Neural progenitor cell (in vitro differentiated cells): ENCODE measurements around the gene PLXNC1. TPM values are rescaled to one million over a fixed set of nuclear protein-coding genes. Genes with fewer than 3 reads are reported as not detected.
"Not testable (repeated sequence)": the region's sequence is repeated elsewhere in the genome, so short reads cannot be mapped to it uniquely, and the experiment has no call there.

ENCODE experiments used
- DNase-seq: peaks from one replicate; pipeline ENCODE4 v3.0.0-alpha.2; 2016; ENCODE audit warnings: low spot score
- H2AFZ ChIP-seq: fragments of 200-600 bp; sonication (generic); replicated peaks from 2 replicates; pipeline ENCODE4 v1.6.1; 2016; ENCODE audit warnings: antibody characterized with exemption
- H3F3A ChIP-seq: fragments of 200-600 bp; sonication (generic); 2 replicates; pipeline ENCODE4 v1.6.1; 2016; ENCODE audit warnings: antibody characterized with exemption, low read depth
- H3K27ac ChIP-seq: fragments of 200-600 bp; sonication (generic); 2 replicates; pipeline ENCODE4 v1.5.1; 2016; ENCODE audit warnings: mild to moderate bottlenecking
- H3K27me3 ChIP-seq: fragments of 200-600 bp; sonication (generic); 2 replicates; pipeline ENCODE4 v1.6.1; 2016; ENCODE audit warnings: mild to moderate bottlenecking, moderate library complexity
- H3K36me3 ChIP-seq: fragments of 200-600 bp; sonication (generic); 2 replicates; pipeline ENCODE4 v1.5.1; 2016
- H3K4me1 ChIP-seq: fragments of 200-600 bp; sonication (generic); 2 replicates; pipeline ENCODE4 v1.6.1; 2016; ENCODE audit warnings: mixed run types
- H3K4me2 ChIP-seq: fragments of 200-600 bp; sonication (generic); 2 replicates; pipeline ENCODE4 v1.6.1; 2016
- H3K4me3 ChIP-seq: fragments of 200-600 bp; sonication (generic); 2 replicates; pipeline ENCODE4 v1.5.1; 2016
- H3K79me2 ChIP-seq: fragments of 200-600 bp; sonication (generic); 2 replicates; pipeline ENCODE4 v1.6.1; 2016; ENCODE audit warnings: low read depth
- H3K9ac ChIP-seq: fragments of 200-600 bp; sonication (generic); 2 replicates; pipeline ENCODE4 v1.6.1; 2016
- H3K9me3 ChIP-seq: fragments of 200-600 bp; sonication (generic); 2 replicates; pipeline ENCODE4 v1.5.1; 2016; ENCODE audit warnings: low read depth
- H4K20me1 ChIP-seq: fragments of 200-600 bp; sonication (generic); 2 replicates; pipeline ENCODE4 v1.6.1; 2016; ENCODE audit warnings: low read depth
- H3K27ac Mint-ChIP-seq: 3 replicates; pipeline ENCODE4 v1.8.0; 2021; ENCODE audit warnings: mixed read lengths
- H3K27me3 Mint-ChIP-seq: 2 replicates; pipeline ENCODE4 v1.8.0; 2022; ENCODE audit warnings: low read depth, mild to moderate bottlenecking, inconsistent platforms, moderate library complexity, mixed read lengths; ENCODE audit not compliant: insufficient read depth
- H3K36me3 Mint-ChIP-seq: 3 replicates; pipeline ENCODE4 v1.8.0; 2021; ENCODE audit warnings: mixed read lengths
- H3K4me1 Mint-ChIP-seq: 3 replicates; pipeline ENCODE4 v1.8.0; 2021; ENCODE audit warnings: mixed read lengths
- H3K4me3 Mint-ChIP-seq: 3 replicates; pipeline ENCODE4 v1.8.0; 2021; ENCODE audit warnings: mild to moderate bottlenecking, moderate library complexity, mixed read lengths
- H3K9me3 Mint-ChIP-seq: 3 replicates; pipeline ENCODE4 v1.8.0; 2020; ENCODE audit warnings: mixed read lengths
- CTCF ChIP-seq: fragments of 200-600 bp; sonication (generic); IDR thresholded peaks from 2 replicates; pipeline ENCODE4 v1.5.1; 2017; ENCODE audit warnings: antibody characterized with exemption, mild to moderate bottlenecking
- EZH2 ChIP-seq: fragments of 200-600 bp; sonication (generic); IDR thresholded peaks from 2 replicates; pipeline ENCODE4 v1.6.1; 2017; ENCODE audit warnings: antibody characterized with exemption, mild to moderate bottlenecking, moderate library complexity
- EZH2phosphoT487 ChIP-seq: fragments of 200-600 bp; sonication (generic); IDR thresholded peaks from 2 replicates; pipeline ENCODE4 v1.6.1; 2017; ENCODE audit warnings: antibody characterized with exemption
- total RNA-seq: library from RNA; depleted of rRNA; stranded (reverse); fragments of >200 nt; gene quantifications from 2 replicates; pipeline ENCODE4 v1.2.3, GENCODE V29; 2015; ENCODE audit warnings: low replicate concordance

Gene PLXNC1
- total RNA-seq, 1 donor from 2014 or later, result 16.7 TPM

- no peak overlapping the region for H3K4me2 ChIP-seq
- H3K27ac ChIP-seq, result no peak overlapping the region
- no peak overlapping the region for H3K4me3 ChIP-seq
- peaks cover 10% of the 10 kb centered on the region for H3K36me3 ChIP-seq
- no peak for DNase-seq
- Mint-ChIP-seq H3K9me3 (no peaks in the 10 kb centered on the region), H3K36me3 (peaks cover 32% of the 10 kb centered on the region), H3K27me3 (no peaks in the 10 kb centered on the region), H3K4me1 (no peaks in the 10 kb centered on the region), H3K4me3 (no peak overlapping the region), H3K27ac (no peak overlapping the region)
- no peaks in the 10 kb centered on the region for H3F3A ChIP-seq
- H3K79me2 ChIP-seq, result no peaks in the 10 kb centered on the region
- H3K9ac ChIP-seq, result no peak overlapping the region
- H2AFZ ChIP-seq, result no peak overlapping the region
- H3K9me3 ChIP-seq, result no peaks in the 10 kb centered on the region
- no peak for TF ChIP-seq EZH2phosphoT487
- TF ChIP-seq CTCF, result no peak
- TF ChIP-seq EZH2, result no peak
- no peaks in the 10 kb centered on the region for H3K27me3 ChIP-seq
- H4K20me1 ChIP-seq, result no peaks in the 10 kb centered on the region
- peaks cover 14% of the 10 kb centered on the region for H3K4me1 ChIP-seq
These were observed 161.0 kb downstream of the PLXNC1 start for GRCh38 chr12:94309373-94309772.

- Histone ChIP-seq H4K20me1 (no peaks in the 10 kb centered on the region), H3K27ac (no peak overlapping the region), H3K79me2 (no peaks in the 10 kb centered on the region), H3K4me3 (no peak overlapping the region), H3K27me3 (no peaks in the 10 kb centered on the region), H2AFZ (no peak overlapping the region), H3K36me3 (peaks cover 10% of the 10 kb centered on the region), H3K4me1 (no peaks in the 10 kb centered on the region), H3F3A (no peaks in the 10 kb centered on the region), H3K9ac (no peak overlapping the region), H3K4me2 (no peak overlapping the region), H3K9me3 (peaks cover under 1% of the 10 kb centered on the region)
- peaks cover 3% of the 10 kb centered on the region for H3K9me3 Mint-ChIP-seq
- TF ChIP-seq EZH2phosphoT487, result no peak
- TF ChIP-seq EZH2, result no peak
- TF ChIP-seq CTCF, result no peak
- no peak overlapping the region for H3K27ac Mint-ChIP-seq
- no peaks in the 10 kb centered on the region for H3K4me1 Mint-ChIP-seq
- peaks cover 22% of the 10 kb centered on the region for H3K36me3 Mint-ChIP-seq
- no peak overlapping the region for H3K4me3 Mint-ChIP-seq
- H3K27me3 Mint-ChIP-seq, result no peaks in the 10 kb centered on the region
- no peak for DNase-seq
These were observed 164.0 kb downstream of the PLXNC1 start for GRCh38 chr12:94312378-94312777.

GRCh38 chr12:94316600-94316999 lies 168.2 kb downstream of the PLXNC1 start:
- H3K27ac ChIP-seq, H3K27me3 ChIP-seq, H3K27ac Mint-ChIP-seq, DNase-seq, H2AFZ ChIP-seq, H4K20me1 ChIP-seq, H3F3A ChIP-seq, H3K4me2 ChIP-seq, H3K4me3 Mint-ChIP-seq, H3K27me3 Mint-ChIP-seq, H3K4me1 ChIP-seq, H3K79me2 ChIP-seq, H3K4me3 ChIP-seq, H3K4me1 Mint-ChIP-seq, H3K9ac ChIP-seq: not testable (repeated sequence)
- peaks cover 21% of the 10 kb centered on the region for H3K9me3 ChIP-seq
- Mint-ChIP-seq H3K9me3 (peaks cover 42% of the 10 kb centered on the region), H3K36me3 (peaks cover 48% of the 10 kb centered on the region)
- peaks cover 17% of the 10 kb centered on the region for H3K36me3 ChIP-seq

GRCh38 chr12:94318181-94318580 lies 169.8 kb downstream of the PLXNC1 start:
- H3K27ac ChIP-seq, result no peak overlapping the region
- no peaks in the 10 kb centered on the region for H4K20me1 ChIP-seq
- H3K79me2 ChIP-seq, result no peaks in the 10 kb centered on the region
- H3K4me1 ChIP-seq, result no peaks in the 10 kb centered on the region
- Mint-ChIP-seq H3K4me3 (no peak overlapping the region), H3K36me3 (peaks cover 45% of the 10 kb centered on the region), H3K27ac (no peak overlapping the region), H3K27me3 (no peaks in the 10 kb centered on the region), H3K9me3 (peaks cover 44% of the 10 kb centered on the region), H3K4me1 (no peaks in the 10 kb centered on the region)
- H3K36me3 ChIP-seq, result peaks cover 14% of the 10 kb centered on the region
- H3F3A ChIP-seq, result no peaks in the 10 kb centered on the region
- H2AFZ ChIP-seq, result no peak overlapping the region
- TF ChIP-seq EZH2phosphoT487 (no peak), EZH2 (no peak), CTCF (no peak)
- H3K4me3 ChIP-seq, result no peak overlapping the region
- no peaks in the 10 kb centered on the region for H3K27me3 ChIP-seq
- no peak overlapping the region for H3K9ac ChIP-seq
- H3K9me3 ChIP-seq, result peaks cover 21% of the 10 kb centered on the region
- no peak for DNase-seq
- no peak overlapping the region for H3K4me2 ChIP-seq
